GM12892 (cell line): ENCODE results near the gene MAVS.

Experiments
- POLR2A ChIP-seq: IDR thresholded peaks from 2 replicates; pipeline ENCODE4 v1.6.1; 2011; ENCODE audit warnings: low read depth, low read length, control low read depth
- POLR2AphosphoS5 ChIP-seq: IDR thresholded peaks from 2 replicates; pipeline ENCODE4 v1.6.1; 2011; ENCODE audit warnings: low read depth, low read length, control low read depth

DNA sequence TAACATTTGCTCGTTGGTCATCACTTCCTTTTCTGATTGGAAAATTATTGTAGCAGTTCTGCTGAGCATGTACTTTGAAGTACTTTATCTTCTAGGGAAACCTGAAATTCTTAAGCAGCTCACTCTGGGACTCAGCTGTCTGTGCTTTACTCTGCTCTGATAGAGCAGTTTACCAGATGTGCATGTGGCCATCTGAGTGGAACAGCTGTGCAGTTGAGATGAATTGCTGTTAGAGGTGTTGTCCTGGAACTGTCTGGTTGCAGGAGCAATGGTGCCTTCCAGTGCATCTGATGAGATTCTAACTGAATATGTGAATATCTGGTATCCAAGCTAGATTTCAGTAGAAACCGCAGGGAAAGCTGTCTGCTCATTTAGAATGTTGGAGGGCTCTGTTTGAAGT, 69.7 kb downstream of the MAVS start:
- TF ChIP-seq POLR2A (no peak), POLR2AphosphoS5 (no peak)
